AG09319 (cell line): ENCODE data around the gene CA9.
A peak's percentile ranks its signal among the peaks of the same experiment; 100 is the strongest.

Source experiments
- DNase-seq: peaks from one replicate; pipeline ENCODE4 v3.0.0-alpha.2; 2010; ENCODE audit warnings: low read depth; ENCODE audit errors: extremely low read depth
- CTCF ChIP-seq: IDR thresholded peaks from 2 replicates; pipeline ENCODE4 v1.5.1; 2011; ENCODE audit warnings: low read depth, mild to moderate bottlenecking, inconsistent platforms, low read length, moderate library complexity

The CA9 gene

GRCh38 chr9:35717132-35717870, 43.6 kb downstream of the CA9 start:
- DNase-seq: no peak
- no peak for TF ChIP-seq CTCF

GRCh38 chr9:35718721-35719511, 45.2 kb downstream of the CA9 start:
- no peak for TF ChIP-seq CTCF
- DNase-seq: no peak

GRCh38 chr9:35719546-35719945, 45.8 kb downstream of the CA9 start:
- no peak for TF ChIP-seq CTCF
- DNase-seq: no peak

- TF ChIP-seq CTCF: no peak
- DNase-seq: no peak
Measured at GRCh38 chr9:35723426-35723825, 49.7 kb downstream of the CA9 start.

DNA sequence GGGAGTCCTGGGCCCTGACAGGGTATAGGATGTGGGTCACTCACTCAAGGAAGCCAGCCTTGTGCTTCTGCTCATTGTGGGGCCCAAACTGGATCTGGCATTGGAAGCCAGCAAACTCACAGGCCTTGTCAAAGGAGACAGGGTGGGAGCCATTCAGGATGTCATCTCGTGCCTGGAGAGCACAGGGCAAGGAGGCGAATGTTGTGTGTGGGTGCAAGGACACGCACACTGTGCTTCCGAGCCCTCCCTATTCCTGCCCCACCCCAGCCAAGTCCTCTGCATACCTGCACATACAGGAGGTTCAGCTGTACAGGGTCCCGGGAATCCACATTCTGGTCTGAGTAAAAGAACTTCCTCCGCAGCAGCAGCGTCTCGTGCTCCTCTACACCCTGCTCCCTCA, 50.2 kb downstream of the CA9 start:
- no peak for TF ChIP-seq CTCF
- no peak for DNase-seq

- TF ChIP-seq CTCF: no peak
- DNase-seq: no peak
Measured at GRCh38 chr9:35725362-35725761, 51.6 kb downstream of the CA9 start.

DNA sequence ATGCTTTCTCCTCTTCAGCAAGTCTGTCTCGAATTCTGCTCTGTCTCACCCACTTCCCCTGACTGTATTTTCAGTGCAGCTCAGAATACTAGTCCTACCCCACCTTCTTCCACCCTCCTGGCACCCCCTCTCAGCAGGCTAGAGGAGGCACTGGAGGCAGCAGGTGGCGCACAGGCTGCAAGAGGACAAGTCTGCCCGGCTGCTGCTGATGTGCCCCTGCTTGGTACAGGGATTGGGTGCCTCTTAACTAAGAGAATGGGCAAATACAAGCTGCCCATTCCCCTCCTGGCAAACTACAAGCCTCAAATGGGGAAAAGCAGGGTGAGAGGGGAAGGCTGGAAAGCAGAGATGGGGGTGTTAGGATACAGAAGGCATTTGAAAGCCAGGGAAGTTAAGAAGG, 53.2 kb downstream of the CA9 start:
- peak; percentile 27 for TF ChIP-seq CTCF
- no peak for DNase-seq
